Epithelial cell of esophagus (primary cell): ENCODE measurements around the gene CFAP251.

ENCODE experiments used
- DNase-seq: peaks from one replicate; pipeline ENCODE4 v3.0.0; 2010; ENCODE audit warnings: low read depth
- H3K4me3 ChIP-seq: 2 replicates; pipeline ENCODE4 v1.5.1; 2011; ENCODE audit warnings: mild to moderate bottlenecking, low read length, control low read depth
- TF ChIP-seq, protein P1 (sequence below): IDR thresholded peaks from 2 replicates; pipeline ENCODE4 v1.5.1; 2011; ENCODE audit warnings: low read depth, mild to moderate bottlenecking, low read length, control low read depth, inconsistent platforms; ENCODE audit not compliant: insufficient read depth; ENCODE audit errors: missing control alignments

The CFAP251 gene

DNA sequence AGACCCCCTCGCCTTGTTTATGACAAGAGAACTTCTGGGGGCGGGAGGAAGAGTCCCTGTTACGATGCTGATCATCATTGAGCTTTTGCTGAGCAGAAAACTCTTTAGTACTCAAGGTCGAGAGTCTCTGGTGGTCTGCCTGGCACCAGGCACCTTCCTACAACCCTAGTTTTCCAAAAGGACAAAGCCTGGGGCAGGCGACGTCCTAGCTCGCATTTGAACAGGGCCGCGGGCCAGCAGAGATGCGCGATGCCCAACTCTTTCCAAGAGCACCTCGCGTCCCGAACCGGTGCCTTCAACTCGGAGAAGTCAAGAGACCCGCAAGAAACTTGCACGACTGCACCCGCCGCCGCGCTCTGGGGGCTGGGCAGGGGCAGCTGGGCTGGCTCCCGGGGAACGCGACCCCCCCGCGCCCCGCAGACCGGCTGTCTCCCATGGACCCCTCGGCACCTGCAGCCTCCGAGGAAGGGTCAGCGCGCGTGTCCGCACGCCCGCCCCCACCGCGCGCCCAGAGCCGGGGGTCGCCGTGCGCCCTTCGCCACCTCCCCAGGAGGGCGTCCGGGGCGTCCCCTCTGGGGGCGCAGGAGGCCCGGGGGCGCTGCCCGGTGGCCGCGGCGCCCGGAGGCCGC, 102.9 kb downstream of the CFAP251 start:
- TF ChIP-seq, protein P1, sequence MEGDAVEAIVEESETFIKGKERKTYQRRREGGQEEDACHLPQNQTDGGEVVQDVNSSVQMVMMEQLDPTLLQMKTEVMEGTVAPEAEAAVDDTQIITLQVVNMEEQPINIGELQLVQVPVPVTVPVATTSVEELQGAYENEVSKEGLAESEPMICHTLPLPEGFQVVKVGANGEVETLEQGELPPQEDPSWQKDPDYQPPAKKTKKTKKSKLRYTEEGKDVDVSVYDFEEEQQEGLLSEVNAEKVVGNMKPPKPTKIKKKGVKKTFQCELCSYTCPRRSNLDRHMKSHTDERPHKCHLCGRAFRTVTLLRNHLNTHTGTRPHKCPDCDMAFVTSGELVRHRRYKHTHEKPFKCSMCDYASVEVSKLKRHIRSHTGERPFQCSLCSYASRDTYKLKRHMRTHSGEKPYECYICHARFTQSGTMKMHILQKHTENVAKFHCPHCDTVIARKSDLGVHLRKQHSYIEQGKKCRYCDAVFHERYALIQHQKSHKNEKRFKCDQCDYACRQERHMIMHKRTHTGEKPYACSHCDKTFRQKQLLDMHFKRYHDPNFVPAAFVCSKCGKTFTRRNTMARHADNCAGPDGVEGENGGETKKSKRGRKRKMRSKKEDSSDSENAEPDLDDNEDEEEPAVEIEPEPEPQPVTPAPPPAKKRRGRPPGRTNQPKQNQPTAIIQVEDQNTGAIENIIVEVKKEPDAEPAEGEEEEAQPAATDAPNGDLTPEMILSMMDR: no peak
- H3K4me3 ChIP-seq: peak overlapping the region; percentile 48
- peak; percentile 36 for DNase-seq

DNA sequence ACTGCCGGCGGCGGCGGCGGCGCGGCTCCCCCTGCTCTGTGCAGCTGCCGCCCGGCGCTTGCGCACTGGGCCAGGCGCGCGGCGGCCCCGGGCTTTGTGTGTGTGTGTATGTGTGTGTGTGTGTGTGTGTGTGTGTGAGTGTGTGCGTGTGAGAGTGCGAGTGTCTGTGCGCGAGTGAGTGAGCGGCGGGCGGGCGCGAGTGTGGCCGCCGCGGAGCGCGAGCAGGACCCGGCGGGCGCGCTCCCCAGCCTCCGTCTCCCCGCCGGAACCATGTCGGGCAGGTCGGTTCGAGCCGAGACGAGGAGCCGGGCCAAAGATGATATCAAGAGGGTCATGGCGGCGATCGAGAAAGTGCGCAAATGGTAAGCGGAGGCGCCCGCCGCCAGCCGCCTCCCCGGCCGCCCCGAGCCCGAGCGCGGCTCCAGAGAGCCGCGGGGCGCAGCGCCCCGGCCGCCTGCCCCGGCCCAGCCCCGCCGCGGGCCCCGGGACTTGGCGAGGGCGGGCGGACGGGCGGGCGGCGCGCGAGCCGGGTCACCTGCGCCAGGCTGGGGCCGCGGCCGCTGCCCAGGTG, 103.5 kb downstream of the CFAP251 start, which contains the start of gene BCL7A:
BCL7A (plus strand) TSS at position 63 of the 571 bp plus-strand sequence; CDS start at position 271, 208 bp downstream.
- H3K4me3 ChIP-seq: peak within 1 kb of the TSS; percentile 66
- peak; percentile 77 for DNase-seq
- TF ChIP-seq, protein P1: no peak

DNA sequence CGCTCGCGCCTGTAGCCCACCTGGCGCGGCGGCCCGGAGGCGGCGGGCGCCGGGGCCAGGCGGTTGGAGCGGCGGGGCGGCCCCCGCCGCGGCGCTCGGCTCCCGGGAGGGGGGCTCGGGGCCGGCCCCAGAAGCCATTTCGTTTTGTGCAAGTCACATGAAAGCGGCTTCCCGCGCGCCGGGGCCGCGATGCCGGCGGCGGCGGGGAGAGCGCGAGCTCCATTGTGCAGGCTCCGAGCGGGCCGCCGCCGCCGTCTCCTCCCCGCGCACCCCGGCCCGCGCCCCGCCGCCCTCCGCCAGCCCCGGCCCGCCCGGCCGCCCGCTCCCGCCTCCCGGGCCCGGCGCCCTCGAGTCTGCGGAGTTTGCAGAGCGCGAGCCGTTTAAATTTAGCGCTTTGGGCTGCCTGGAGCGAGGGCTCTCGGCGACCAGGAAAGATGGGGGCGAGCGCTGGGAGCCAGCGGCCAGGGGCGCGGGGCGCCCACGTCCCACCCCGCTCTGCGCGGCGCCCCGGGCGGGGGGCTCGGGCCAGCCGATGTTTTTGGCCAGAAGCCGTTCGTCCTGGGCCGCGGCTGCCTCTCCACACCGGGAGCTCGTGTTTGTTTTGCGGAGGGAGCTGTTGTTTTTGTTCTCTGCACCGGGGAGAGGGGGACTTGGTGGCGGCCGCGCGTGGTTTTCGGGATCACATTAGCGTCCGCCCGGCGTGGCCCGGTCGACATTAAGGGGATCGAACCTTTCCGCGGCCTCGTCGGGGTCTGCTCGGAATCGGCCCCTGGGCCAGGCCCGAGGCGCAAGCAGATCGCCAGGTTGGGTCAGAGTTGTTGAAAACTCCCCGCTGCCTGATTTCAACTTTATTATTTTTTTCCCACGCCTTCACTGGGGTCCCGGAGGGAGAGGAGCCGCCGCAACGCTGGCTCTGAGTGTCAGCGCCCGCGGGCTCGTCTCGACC, 104.3 kb downstream of the CFAP251 start:
- peak; percentile 33 for DNase-seq
- peak overlapping the region; percentile 66 for H3K4me3 ChIP-seq
- TF ChIP-seq, protein P1: no peak

- TF ChIP-seq, protein P1: no peak
- DNase-seq: peak; percentile 56
- H3K4me3 ChIP-seq: peak overlapping the region; percentile 66
Observed at GRCh38 chr12:122023339-122024131, 105.1 kb downstream of the CFAP251 start.

DNA sequence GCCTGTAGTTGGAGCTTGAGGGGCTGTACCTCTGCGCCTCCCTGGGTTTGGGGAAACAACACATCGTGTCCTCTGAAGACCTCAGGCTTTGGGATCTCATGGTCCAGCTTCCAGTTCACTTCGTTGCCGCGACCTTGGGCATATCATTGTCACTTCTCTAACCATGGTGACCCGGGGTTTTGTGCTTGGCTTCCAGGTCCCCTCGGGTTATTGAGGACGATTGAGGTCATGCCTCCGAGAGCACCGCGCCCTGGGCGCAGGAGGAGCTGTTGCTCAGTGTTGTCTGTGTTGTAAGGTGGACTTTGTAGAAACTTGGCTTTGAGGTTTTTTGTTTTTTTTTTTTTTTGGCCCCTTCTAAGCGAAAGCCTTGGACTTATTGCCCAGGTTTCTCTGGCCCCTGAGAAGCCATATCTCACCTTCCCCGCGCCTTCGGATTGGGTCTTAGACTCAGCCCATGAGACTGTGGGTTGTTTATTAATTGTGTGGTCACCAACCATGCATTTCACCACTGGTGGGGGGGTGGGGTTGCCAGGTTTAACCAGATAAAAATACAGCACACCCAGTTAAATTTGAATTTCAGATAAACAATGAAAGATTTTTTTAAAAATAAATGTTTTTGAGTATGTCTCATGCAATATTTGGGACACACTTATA, 105.9 kb downstream of the CFAP251 start:
- TF ChIP-seq, protein P1: no peak
- peak overlapping the region; percentile 66 for H3K4me3 ChIP-seq
- no peak for DNase-seq
